Ramos (cell line): Measurements from ENCODE around the gene SP140.
"Not testable (repeated sequence)": the region's sequence is repeated elsewhere in the genome, so short reads cannot be mapped to it uniquely, and the experiment has no call there.

Source experiments
- in situ Hi-C: fragments of 300-500 bp; cut with MboI; formaldehyde crosslinking; loops from one replicate; pipeline ENCODE4 v1.14.3; 2022; ENCODE audit warnings: low sequenced_read_pairs; ENCODE audit not compliant: unreplicated experiment

Gene SP140

DNA sequence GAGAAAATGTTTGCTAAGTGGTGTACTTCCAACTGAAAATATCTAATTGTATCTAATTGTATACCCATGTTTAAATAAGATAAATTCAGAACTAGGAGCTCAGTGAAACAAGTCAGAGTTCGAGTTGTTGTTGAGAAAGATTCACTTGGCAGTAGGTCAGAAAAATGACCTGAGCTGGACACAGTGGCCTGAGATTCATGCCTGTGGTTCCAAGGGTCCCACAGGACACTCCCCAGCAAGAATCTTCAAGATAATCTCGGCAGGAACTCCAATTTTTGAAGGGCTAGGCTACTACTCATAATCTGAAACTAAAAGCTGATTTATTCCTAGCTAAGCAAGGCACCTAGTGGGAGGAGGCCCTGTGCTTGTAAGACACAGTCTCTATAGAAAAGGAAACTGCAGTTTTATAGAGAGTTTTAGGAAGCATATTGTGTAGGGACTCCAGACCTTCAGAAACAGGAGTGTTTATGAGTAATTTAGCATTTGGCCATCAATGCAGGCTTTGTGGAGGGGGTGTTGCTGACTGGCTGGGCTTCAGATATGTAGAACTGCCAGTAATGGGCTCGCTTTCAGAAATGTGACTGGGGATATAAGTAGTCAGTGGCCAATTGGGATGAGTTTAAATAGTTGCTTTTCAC lies 43.2 kb downstream of the SP140 start:
- in situ Hi-C loops, result no loop called here

GRCh38 chr2:230269715-230270114 lies 44.2 kb downstream of the SP140 start:
- in situ Hi-C loops, result no loop called here

- in situ Hi-C loops, result no loop called here
Measured at GRCh38 chr2:230282936-230283335, 57.4 kb downstream of the SP140 start.

DNA sequence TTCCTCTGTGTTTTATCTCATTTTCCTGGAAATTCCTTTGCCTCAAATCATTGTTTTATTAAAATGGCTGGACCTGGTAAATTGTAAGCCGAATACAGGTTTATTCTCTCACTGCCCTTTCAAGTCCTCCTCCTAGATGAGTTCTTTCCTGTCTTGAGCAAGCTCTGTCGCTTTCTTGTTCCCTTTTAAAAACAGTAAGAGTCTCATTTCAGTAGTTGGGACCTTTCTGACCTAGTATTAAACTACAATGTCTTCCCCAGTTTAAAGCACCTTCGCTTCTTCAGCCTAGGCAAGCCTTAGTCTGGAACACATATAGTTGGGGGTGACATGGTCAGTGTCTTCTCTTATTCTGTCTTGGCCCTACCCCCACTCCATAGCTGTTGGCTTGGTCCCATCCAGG lies 60.5 kb downstream of the SP140 start:
- in situ Hi-C loops, result no loop called here

DNA sequence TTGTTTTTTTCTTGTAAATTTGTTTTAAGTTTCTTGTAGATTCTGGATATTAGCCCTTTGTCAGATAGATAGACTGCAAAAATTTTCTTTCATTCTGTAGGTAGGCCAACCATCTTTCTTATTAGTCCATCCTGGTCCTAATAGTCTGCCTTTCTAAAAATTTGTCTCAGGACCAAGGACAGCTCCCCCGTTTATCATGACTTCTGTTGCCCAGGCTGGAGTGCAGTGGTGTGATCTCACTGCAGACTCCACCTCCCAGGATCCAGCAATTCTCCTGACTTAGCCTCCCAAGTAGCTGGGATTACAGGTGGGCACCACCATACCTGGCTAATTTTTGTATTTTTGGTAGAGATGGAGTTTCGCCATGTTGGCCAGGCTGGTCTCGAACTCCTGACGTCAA lies 63.8 kb downstream of the SP140 start:
- in situ Hi-C loops, result not testable (repeated sequence)

DNA sequence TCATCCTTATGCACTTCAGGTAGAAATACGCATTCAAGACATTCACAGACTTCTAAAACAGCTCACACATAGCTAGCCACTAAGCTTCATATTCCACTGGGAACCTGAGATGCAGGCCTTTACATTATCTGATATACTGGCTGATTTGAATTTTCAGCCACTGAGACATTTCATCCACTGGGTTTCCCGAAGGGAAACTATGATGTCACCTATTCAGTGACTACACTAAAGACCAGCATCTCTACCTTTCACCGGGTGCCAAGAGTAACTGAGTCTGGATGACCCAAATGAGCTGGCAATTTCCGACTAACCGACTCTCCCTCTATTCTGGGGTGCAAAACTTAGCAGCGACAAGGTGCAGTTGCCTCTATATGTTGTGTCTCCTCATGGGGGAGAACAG lies 69.7 kb downstream of the SP140 start:
- in situ Hi-C loops, result no loop called here

GRCh38 chr2:230296917-230297316 lies 71.4 kb downstream of the SP140 start:
- in situ Hi-C loops, result no loop called here

DNA sequence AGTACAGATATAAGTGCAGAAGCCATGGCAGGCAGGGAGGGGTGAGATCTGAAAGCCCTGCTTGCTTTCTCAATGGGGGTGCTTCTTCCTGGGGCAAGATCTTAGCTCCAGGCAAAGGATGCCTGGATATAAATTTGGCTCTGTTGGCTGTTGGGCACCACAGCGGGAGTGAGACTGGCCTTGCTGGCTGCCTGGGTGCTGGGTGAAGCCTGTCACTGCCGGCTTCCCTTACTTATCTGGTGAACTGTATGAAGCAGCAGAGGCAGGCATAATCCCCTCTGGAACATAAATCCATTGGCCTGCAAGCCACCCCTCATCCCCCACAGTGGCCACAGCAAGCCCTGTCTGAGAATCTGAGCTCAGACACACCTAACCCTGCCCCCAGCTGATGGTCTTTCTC lies 74.1 kb downstream of the SP140 start:
- in situ Hi-C loops, result no loop called here

GRCh38 chr2:230305416-230306275 lies 80.1 kb downstream of the SP140 start:
- in situ Hi-C loops, result no loop called here

DNA sequence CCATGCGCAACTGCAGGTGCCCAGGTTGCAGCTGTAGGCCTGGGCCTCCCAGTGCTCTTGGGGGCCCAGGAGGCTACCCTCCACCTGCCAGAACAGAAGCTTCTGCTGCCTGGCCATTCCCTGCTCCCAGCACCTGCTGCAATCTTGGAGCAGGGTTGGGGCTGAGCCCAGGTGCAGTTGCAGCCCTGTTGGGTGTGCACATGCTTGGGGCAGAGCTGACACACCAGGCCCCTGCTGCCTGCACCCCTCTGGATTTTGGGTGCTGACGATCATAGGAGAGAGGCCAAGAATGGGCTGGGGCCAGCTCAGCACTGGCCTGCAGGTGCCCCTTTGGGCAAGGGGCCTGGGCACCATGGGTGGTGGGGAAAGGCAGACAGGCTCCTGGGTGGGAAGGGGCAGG lies 80.9 kb downstream of the SP140 start:
- in situ Hi-C loops, result no loop called here

GRCh38 chr2:230307485-230307884 lies 81.9 kb downstream of the SP140 start:
- in situ Hi-C loops, result no loop called here

- in situ Hi-C loops, result no loop called here
Measured at GRCh38 chr2:230308402-230309000, 83.0 kb downstream of the SP140 start.

DNA sequence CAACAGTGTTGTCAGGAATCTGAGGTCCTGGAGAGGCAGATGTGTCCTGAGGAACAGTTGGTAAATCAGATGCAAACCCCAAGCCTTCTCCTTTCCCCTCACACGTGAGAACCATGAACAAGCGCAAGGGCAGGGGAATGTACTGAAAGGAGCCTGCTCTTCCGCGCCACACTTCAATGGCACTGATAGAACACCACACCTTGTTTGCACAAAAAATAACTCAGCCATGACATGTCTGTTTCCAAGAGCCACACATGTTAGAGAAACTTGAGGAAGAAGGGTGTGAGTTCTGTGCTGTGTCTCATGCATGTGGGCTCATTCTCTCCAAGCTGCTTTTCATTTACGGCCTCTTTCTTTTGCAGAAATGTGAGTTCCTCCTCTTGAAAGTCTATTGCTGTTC lies 85.3 kb downstream of the SP140 start:
- in situ Hi-C loops, result not testable (repeated sequence)

DNA sequence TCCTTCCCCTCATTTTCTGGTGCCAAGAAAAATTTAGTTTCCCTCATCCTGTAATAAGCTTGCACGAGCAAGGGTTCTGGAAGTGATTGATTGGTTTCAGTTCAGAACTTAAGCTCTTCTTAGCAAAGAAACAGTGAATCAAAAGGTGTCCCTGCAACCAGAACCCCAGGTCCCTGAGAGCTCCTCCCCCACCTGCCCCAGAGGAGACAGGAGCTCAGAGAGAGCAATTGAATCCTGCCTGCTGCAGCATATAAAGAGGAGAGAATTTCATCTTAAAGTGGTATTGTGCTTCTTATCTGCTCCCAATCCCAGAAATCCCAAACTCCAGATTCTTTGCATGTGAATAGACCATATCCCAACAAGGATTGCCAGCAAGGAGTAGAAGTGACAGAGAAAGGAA lies 86.1 kb downstream of the SP140 start:
- in situ Hi-C loops, result not testable (repeated sequence)

- in situ Hi-C loops, result no loop called here
Measured at GRCh38 chr2:230312638-230313037, 87.1 kb downstream of the SP140 start.

DNA sequence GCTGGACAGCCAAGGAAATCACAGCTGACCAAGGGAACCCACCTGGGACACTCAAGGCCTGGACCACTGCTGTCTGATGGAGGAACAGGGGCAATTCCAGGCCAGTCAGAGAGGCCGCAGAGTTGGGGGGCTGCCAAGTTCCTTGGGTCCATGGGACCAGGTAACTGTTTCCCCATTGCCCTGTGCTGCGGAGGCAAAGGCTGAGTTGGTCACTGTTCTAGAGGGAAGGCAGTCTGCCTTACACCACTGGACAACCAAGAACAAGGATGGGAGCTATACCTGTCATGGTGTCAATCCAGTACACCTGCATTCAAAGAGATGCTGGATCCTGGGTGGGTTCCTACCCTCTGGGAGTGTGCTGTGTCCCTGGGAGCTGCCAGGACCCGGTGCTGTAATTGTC lies 91.8 kb downstream of the SP140 start:
- in situ Hi-C loops, result no loop called here

DNA sequence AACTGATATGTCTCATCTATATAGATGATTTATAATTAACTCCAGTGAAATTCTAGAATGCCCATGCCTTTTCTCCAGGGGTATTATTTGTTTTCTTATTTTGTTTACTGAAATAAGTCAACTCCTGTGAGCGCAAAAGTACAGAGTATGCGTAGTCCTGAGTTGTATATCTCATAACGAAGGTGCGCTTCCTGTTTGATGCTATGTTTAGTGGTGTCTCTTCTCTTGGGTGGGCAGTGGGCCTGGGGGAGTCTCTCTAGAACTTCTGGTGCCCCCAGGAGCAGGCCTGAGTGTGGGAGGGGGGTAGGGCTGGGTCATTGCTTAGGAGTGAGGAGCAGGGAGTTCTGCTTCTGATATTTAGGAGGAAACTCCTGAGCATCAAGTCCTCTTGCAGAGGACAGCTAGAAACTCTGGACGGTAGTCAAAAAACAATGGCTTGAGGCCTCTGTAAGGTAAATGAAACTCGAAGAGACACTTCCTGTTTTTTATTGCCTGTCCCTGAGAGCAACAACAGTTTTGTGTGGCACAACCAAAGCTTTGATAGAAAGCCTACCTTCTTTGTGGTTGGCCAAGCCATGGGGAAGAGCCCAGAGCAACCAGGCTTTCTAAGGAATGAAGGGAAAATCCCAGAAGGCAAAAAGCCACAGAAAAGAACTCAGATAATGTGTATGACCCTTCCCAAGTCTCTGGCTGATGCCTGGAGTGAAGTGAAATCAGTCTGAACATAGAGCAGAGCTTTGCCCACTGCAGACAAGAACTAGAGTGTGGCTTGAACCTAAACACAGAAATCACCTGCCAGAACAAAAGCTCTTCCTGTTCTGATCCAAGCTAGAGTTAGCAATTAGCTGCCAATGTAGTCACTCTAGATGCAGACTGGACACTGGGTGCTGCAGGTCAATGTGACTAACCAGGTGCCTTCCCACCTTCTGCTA lies 92.9 kb downstream of the SP140 start:
- in situ Hi-C loops, result no loop called here

DNA sequence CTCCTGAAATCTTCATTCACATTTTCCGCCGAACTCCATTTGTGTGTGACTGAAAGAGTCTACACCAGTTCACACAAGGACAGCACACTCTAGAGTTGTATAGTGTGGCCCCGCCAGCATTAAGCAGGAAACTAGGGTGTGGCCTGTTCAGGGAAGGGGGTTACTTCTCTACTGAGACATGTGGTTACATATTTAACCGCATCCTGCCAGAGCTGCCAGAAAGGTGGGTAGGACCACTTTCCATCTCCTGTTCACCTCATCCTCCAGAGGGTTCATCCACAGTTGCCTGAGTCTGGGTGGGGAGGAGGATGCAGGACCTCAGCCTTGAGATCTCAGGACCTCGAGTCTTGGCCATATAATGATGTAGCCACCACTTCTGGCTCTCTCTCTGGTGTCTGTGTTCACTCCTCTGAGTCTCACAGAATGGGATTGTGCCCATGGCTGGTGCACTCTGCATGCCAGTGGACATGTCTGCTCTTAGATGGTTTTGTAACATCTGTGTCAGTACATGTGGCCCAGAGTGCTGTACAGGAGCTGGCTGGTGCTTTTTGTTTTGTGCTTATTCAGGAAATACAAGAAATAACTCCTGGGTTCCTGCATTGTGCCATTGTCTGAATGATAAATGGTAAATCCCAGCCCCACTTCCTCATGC lies 93.8 kb downstream of the SP140 start:
- in situ Hi-C loops, result no loop called here

GRCh38 chr2:230321031-230321430 lies 95.5 kb downstream of the SP140 start:
- in situ Hi-C loops, result loop anchor here (10.0 kb wide), 1 partner anchor 284 kb away; no protein-coding TSS in a partner anchor
